Measurements from ENCODE around the gene MCC.

The MCC gene

GRCh38 chr5:113062869-113063508, 425.3 kb downstream of the MCC start:
- DNase-seq: no peak

- DNase-seq: no peak
Observed at GRCh38 chr5:113061846-113062780, 426.1 kb downstream of the MCC start.

GRCh38 chr5:113060408-113061025, 427.7 kb downstream of the MCC start:
- no peak for DNase-seq

- no peak for DNase-seq
Observed at GRCh38 chr5:113059232-113060040, 428.8 kb downstream of the MCC start.

- DNase-seq: no peak
Observed at GRCh38 chr5:113058706-113059226, 429.5 kb downstream of the MCC start.

GRCh38 chr5:113058269-113058668, 430.0 kb downstream of the MCC start:
- no peak for DNase-seq

GRCh38 chr5:113057557-113057984, 430.7 kb downstream of the MCC start:
- no peak for DNase-seq

GRCh38 chr5:113056988-113057387, 431.3 kb downstream of the MCC start:
- peak; percentile 29 for DNase-seq

GRCh38 chr5:113054899-113055298, 433.4 kb downstream of the MCC start:
- DNase-seq: no peak

- no peak for DNase-seq
Observed at GRCh38 chr5:113053511-113053995, 434.7 kb downstream of the MCC start.

- DNase-seq: no peak
Observed at GRCh38 chr5:113052041-113052795, 436.0 kb downstream of the MCC start.

GRCh38 chr5:113050721-113051382, 437.4 kb downstream of the MCC start:
- DNase-seq: no peak

GRCh38 chr5:113048931-113049330, 439.3 kb downstream of the MCC start:
- DNase-seq: no peak

GRCh38 chr5:113047733-113048652, 440.3 kb downstream of the MCC start:
- peak; percentile 25 for DNase-seq

- peak; percentile 24 for DNase-seq
Observed at GRCh38 chr5:113047234-113047633, 441.0 kb downstream of the MCC start.

GRCh38 chr5:113044776-113045465, 443.3 kb downstream of the MCC start:
- no peak for DNase-seq

GRCh38 chr5:113043491-113043931, 444.7 kb downstream of the MCC start:
- peak; percentile 42 for DNase-seq

- DNase-seq: peak; percentile 58
Observed at GRCh38 chr5:113042491-113043243, 445.6 kb downstream of the MCC start.
